OCI-LY7 (cell line): ENCODE results near the gene GJB4.

ENCODE experiments used
- EZH2phosphoT487 ChIP-seq: fragments of 200-600 bp; sonication (generic); IDR thresholded peaks from 2 replicates; pipeline ENCODE4 v1.6.1; 2018; ENCODE audit warnings: low read depth, borderline replicate concordance, mild to moderate bottlenecking, mixed run types, antibody characterized with exemption, low read length, moderate library complexity, mixed read lengths
- TF ChIP-seq, protein P1 (sequence below): fragments of 200-600 bp; sonication (generic); conservative IDR thresholded peaks from 2 replicates; pipeline ENCODE4 v1.5.1; 2014; ENCODE audit warnings: mild to moderate bottlenecking, antibody characterized with exemption, low read length, moderate library complexity, mixed read lengths

DNA sequence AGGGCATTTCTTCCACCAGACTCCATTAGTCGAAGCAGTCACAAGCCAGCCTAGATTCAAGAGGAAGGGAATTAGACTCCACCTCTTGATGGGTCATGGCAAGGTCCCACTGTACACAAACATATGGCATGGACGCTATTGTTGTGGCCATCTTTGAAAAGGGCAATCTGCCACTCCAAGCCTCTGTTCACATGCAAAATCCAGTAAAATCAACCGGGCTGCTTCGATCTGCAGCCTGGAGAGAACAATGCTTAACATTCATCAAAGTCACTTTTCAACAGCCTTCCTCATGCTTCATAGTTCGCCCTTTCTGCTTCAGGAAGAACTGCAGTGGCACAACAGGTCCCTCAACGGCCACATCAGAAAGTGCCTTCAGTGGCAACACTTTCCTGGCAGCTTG, 32.7 kb upstream of the GJB4 start:
- TF ChIP-seq, protein P1, sequence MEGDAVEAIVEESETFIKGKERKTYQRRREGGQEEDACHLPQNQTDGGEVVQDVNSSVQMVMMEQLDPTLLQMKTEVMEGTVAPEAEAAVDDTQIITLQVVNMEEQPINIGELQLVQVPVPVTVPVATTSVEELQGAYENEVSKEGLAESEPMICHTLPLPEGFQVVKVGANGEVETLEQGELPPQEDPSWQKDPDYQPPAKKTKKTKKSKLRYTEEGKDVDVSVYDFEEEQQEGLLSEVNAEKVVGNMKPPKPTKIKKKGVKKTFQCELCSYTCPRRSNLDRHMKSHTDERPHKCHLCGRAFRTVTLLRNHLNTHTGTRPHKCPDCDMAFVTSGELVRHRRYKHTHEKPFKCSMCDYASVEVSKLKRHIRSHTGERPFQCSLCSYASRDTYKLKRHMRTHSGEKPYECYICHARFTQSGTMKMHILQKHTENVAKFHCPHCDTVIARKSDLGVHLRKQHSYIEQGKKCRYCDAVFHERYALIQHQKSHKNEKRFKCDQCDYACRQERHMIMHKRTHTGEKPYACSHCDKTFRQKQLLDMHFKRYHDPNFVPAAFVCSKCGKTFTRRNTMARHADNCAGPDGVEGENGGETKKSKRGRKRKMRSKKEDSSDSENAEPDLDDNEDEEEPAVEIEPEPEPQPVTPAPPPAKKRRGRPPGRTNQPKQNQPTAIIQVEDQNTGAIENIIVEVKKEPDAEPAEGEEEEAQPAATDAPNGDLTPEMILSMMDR, result no peak
- no peak for TF ChIP-seq EZH2phosphoT487
